H9 (cell line): Measurements from ENCODE around the gene ODAD3. TPM values are rescaled to one million over a fixed set of nuclear protein-coding genes. Genes with fewer than 3 reads are reported as not detected.
"Not testable (repeated sequence)": the region's sequence is repeated elsewhere in the genome, so short reads cannot be mapped to it uniquely, and the experiment has no call there.

Source experiments
- DNase-seq: peaks from one replicate; pipeline ENCODE4 v3.0.0-alpha.2; 2017
- H2AFZ ChIP-seq: one replicate; pipeline ENCODE4 v1.6.1; 2013; ENCODE audit warnings: mild to moderate bottlenecking, low read length, control low read depth, moderate library complexity
- H2AK5ac ChIP-seq: 2 replicates; pipeline ENCODE4 v1.6.1; 2013; ENCODE audit warnings: low read length, control low read depth, mixed read lengths; ENCODE audit not compliant: insufficient read length
- H2BK120ac ChIP-seq: one replicate; pipeline ENCODE4 v1.6.1; 2013; ENCODE audit warnings: low read depth, mild to moderate bottlenecking, low read length, control low read depth, inconsistent platforms; ENCODE audit not compliant: poor library complexity, severe bottlenecking
- H2BK12ac ChIP-seq: 2 replicates; pipeline ENCODE4 v1.6.1; 2013; ENCODE audit warnings: low read length, control low read depth, mixed read lengths, low read depth; ENCODE audit not compliant: insufficient read length
- H2BK15ac ChIP-seq: 2 replicates; pipeline ENCODE4 v1.6.1; 2013; ENCODE audit warnings: low read depth, low read length, control low read depth
- H2BK20ac ChIP-seq: one replicate; pipeline ENCODE4 v1.6.1; 2013; ENCODE audit warnings: low read depth, mild to moderate bottlenecking, low read length, control low read depth, inconsistent platforms; ENCODE audit not compliant: poor library complexity, severe bottlenecking
- H2BK5ac ChIP-seq: 2 replicates; pipeline ENCODE4 v1.6.1; 2013; ENCODE audit warnings: low read length, control low read depth, mixed read lengths; ENCODE audit not compliant: insufficient read length
- H3K14ac ChIP-seq: 2 replicates; pipeline ENCODE4 v1.6.1; 2013; ENCODE audit warnings: low read length, control low read depth; ENCODE audit not compliant: insufficient read depth
- H3K18ac ChIP-seq: 2 replicates; pipeline ENCODE4 v1.6.1; 2013; ENCODE audit warnings: low read depth, mild to moderate bottlenecking, mixed read lengths, low read length, control low read depth; ENCODE audit not compliant: insufficient read length
- H3K23ac ChIP-seq: 2 replicates; pipeline ENCODE4 v1.6.1; 2013; ENCODE audit warnings: low read length, control low read depth, mixed read lengths, low read depth; ENCODE audit not compliant: insufficient read length
- H3K23me2 ChIP-seq: 2 replicates; pipeline ENCODE4 v1.6.1; 2013; ENCODE audit warnings: low read depth, mild to moderate bottlenecking, mixed read lengths, low read length, control low read depth; ENCODE audit not compliant: insufficient read length, poor library complexity, severe bottlenecking
- H3K27ac ChIP-seq: 2 replicates; pipeline ENCODE4 v1.5.1; 2013; ENCODE audit warnings: low read length, control low read depth, mixed read lengths, low read depth; ENCODE audit not compliant: insufficient read length
- H3K27me3 ChIP-seq: 2 replicates; pipeline ENCODE4 v1.6.1; 2013; ENCODE audit warnings: low read length, control low read depth, inconsistent platforms; ENCODE audit not compliant: insufficient read depth
- H3K4ac ChIP-seq: 2 replicates; pipeline ENCODE4 v1.6.1; 2013; ENCODE audit warnings: low read depth, mild to moderate bottlenecking, control low read depth, inconsistent platforms, low read length, moderate library complexity
- H3K4me1 ChIP-seq: 2 replicates; pipeline ENCODE4 v1.6.1; 2013; ENCODE audit warnings: low read length, control low read depth, inconsistent platforms; ENCODE audit not compliant: insufficient read depth
- H3K4me2 ChIP-seq: 2 replicates; pipeline ENCODE4 v1.6.1; 2013; ENCODE audit warnings: low read length, control low read depth, mixed read lengths; ENCODE audit not compliant: insufficient read length, insufficient read depth
- H3K56ac ChIP-seq: 2 replicates; pipeline ENCODE4 v1.6.1; 2013; ENCODE audit warnings: low read depth, mild to moderate bottlenecking, mixed read lengths, low read length, control low read depth; ENCODE audit not compliant: insufficient read length
- H3K79me1 ChIP-seq: 2 replicates; pipeline ENCODE4 v1.6.1; 2013; ENCODE audit warnings: low read depth, mild to moderate bottlenecking, moderate library complexity, low read length, control low read depth, inconsistent platforms; ENCODE audit not compliant: insufficient read depth, poor library complexity, severe bottlenecking
- H3K79me2 ChIP-seq: 2 replicates; pipeline ENCODE4 v1.6.1; 2013; ENCODE audit warnings: low read length, control low read depth, inconsistent platforms; ENCODE audit not compliant: insufficient read depth
- H3K9ac ChIP-seq: 2 replicates; pipeline ENCODE4 v1.6.1; 2013; ENCODE audit warnings: low read length, control low read depth, mixed read lengths; ENCODE audit not compliant: insufficient read length; ENCODE audit errors: extremely low read depth
- H3K9me3 ChIP-seq: one replicate; pipeline ENCODE4 v1.6.1; 2013; ENCODE audit warnings: low read depth, low read length, inconsistent platforms; ENCODE audit not compliant: control insufficient read depth
- H3T11ph ChIP-seq: one replicate; pipeline ENCODE4 v1.6.1; 2013; ENCODE audit warnings: mild to moderate bottlenecking, low read length, control low read depth, inconsistent platforms
- H4K20me1 ChIP-seq: one replicate; pipeline ENCODE4 v1.6.1; 2013; ENCODE audit not compliant: control insufficient read depth, insufficient read length, insufficient read depth
- H4K5ac ChIP-seq: 2 replicates; pipeline ENCODE4 v1.6.1; 2013; ENCODE audit warnings: low read depth, mild to moderate bottlenecking, mixed read lengths, low read length, control low read depth; ENCODE audit not compliant: insufficient read length
- H4K8ac ChIP-seq: replicated peaks from 2 replicates; pipeline ENCODE4 v1.6.1; 2013; ENCODE audit warnings: low read length, control low read depth, mixed read lengths, low read depth; ENCODE audit not compliant: insufficient read length
- H4K91ac ChIP-seq: 2 replicates; pipeline ENCODE4 v1.6.1; 2013; ENCODE audit warnings: low read depth, mild to moderate bottlenecking, moderate library complexity, mixed read lengths, low read length, control low read depth; ENCODE audit not compliant: insufficient read length
- H3K27ac Mint-ChIP-seq, 3 experiments: 2 replicates in 2 of 3; 3 replicates in 1 of 3; pipeline ENCODE4 v1.8.0; 2020 to 2021; ENCODE audit warnings: mixed read lengths in 3 of 3, mild to moderate bottlenecking in 1 of 3, moderate library complexity in 1 of 3
- H3K27me3 Mint-ChIP-seq: 2 replicates; pipeline ENCODE4 v1.8.0; 2021; ENCODE audit warnings: low read depth, mild to moderate bottlenecking, moderate library complexity, mixed read lengths
- H3K36me3 Mint-ChIP-seq, 3 experiments: 2 replicates in 2 of 3; 3 replicates in 1 of 3; pipeline ENCODE4 v1.8.0; 2020 to 2021; ENCODE audit warnings: low read depth in 3 of 3, mixed read lengths in 3 of 3; ENCODE audit not compliant: insufficient read depth in 1 of 3
- H3K4me1 Mint-ChIP-seq, 2 experiments: 2 replicates each; pipeline ENCODE4 v1.8.0; 2020; ENCODE audit warnings: mixed read lengths in 2 of 2
- H3K4me3 Mint-ChIP-seq, 2 experiments: 2 replicates in 1 of 2; 3 replicates in 1 of 2; pipeline ENCODE4 v1.8.0; 2020 to 2021; ENCODE audit warnings: mild to moderate bottlenecking in 2 of 2, mixed read lengths in 2 of 2, moderate library complexity in 1 of 2
- H3K9me3 Mint-ChIP-seq, 2 experiments: 2 replicates in 1 of 2; 3 replicates in 1 of 2; pipeline ENCODE4 v1.8.0; 2020; ENCODE audit warnings: mild to moderate bottlenecking in 2 of 2, mixed read lengths in 2 of 2, moderate library complexity in 1 of 2
- WGBS: extraction: QIAGEN DNeasy Blood & Tissue Kit; methylation state at CpG from one replicate; pipeline ENCODE4 v1.1.7; 2013; ENCODE audit warnings: missing lambda C conversion rate, low lambda C conversion rate, mixed read lengths; ENCODE audit not compliant: insufficient read length; ENCODE audit errors: extremely low coverage; 5-methylcytosine and 5-hydroxymethylcytosine counted together
- total RNA-seq: library from RNA; stranded (reverse); gene quantifications from 2 replicates; pipeline ENCODE4 v1.2.1, GENCODE V29; 2021
- TF ChIP-seq, protein P1 (sequence below): fragments of 200-600 bp; sonication (generic); conservative IDR thresholded peaks from 3 replicates; pipeline ENCODE4 v1.8.0; 2021; ENCODE audit warnings: antibody characterized with exemption, mild to moderate bottlenecking

ODAD3 gene
- total RNA-seq, 1 experiment from 2014 or later = 2.5 TPM

DNA sequence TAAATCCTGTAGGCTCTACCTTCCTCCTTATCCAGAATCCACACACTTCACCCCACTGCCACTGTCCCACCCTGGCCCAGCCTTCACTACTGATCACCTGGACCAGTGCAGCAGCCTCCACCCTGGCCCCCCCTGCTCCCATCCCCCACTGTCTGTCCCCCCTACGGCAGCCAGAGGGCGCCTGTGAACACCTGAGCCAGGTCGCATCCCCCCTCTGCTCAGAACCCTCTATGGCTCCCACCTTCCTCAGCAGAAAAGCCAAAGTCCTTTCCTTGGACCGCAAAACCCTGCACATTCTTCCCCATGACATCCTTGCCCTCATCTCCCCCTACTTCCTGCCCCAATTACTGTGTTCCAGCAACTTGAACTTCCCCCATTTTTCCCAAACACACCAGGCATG, 25.3 kb upstream of the ODAD3 start:
- peaks cover 4% of the 10 kb centered on the region; the same call in 1 of the 2 replicates for H3K27me3 Mint-ChIP-seq
- no peak overlapping the region; a peak in 1 of 7 replicates for H3K27ac Mint-ChIP-seq
- no peak overlapping the region for H3K27ac ChIP-seq
- no peak overlapping the region for H4K5ac ChIP-seq
- H4K8ac ChIP-seq = no peak overlapping the region
- no peaks in the 10 kb centered on the region for H3K9me3 ChIP-seq
- H3K4me1 Mint-ChIP-seq = peaks cover 5 to 15% of the 10 kb centered on the region in 2 experiments; a peak in 3 of 4 replicates
- no peak overlapping the region for H3K4ac ChIP-seq
- peaks cover 5% of the 10 kb centered on the region; the same call in 1 of the 2 replicates for H3K4me1 ChIP-seq
- H3K4me3 Mint-ChIP-seq = no peak overlapping the region
- no peaks in the 10 kb centered on the region for H4K20me1 ChIP-seq
- H3K36me3 Mint-ChIP-seq = no peaks in the 10 kb centered on the region
- H3K56ac ChIP-seq = no peak overlapping the region
- no peak overlapping the region for H2BK12ac ChIP-seq
- no peaks in the 10 kb centered on the region for H3K23me2 ChIP-seq
- H3K4me2 ChIP-seq = no peak overlapping the region
- H3K23ac ChIP-seq = no peak overlapping the region
- H3K79me2 ChIP-seq = no peaks in the 10 kb centered on the region
- TF ChIP-seq, protein P1, sequence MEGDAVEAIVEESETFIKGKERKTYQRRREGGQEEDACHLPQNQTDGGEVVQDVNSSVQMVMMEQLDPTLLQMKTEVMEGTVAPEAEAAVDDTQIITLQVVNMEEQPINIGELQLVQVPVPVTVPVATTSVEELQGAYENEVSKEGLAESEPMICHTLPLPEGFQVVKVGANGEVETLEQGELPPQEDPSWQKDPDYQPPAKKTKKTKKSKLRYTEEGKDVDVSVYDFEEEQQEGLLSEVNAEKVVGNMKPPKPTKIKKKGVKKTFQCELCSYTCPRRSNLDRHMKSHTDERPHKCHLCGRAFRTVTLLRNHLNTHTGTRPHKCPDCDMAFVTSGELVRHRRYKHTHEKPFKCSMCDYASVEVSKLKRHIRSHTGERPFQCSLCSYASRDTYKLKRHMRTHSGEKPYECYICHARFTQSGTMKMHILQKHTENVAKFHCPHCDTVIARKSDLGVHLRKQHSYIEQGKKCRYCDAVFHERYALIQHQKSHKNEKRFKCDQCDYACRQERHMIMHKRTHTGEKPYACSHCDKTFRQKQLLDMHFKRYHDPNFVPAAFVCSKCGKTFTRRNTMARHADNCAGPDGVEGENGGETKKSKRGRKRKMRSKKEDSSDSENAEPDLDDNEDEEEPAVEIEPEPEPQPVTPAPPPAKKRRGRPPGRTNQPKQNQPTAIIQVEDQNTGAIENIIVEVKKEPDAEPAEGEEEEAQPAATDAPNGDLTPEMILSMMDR = peak; percentile 53
- H3K9me3 Mint-ChIP-seq = no peaks in the 10 kb centered on the region; a peak in 1 of 5 replicates
- H4K91ac ChIP-seq = no peak overlapping the region
- H2AK5ac ChIP-seq = no peak overlapping the region
- H2BK20ac ChIP-seq = no peak overlapping the region
- no peak overlapping the region for H3K14ac ChIP-seq
- H2BK15ac ChIP-seq = no peak overlapping the region
- H3K9ac ChIP-seq = no peak overlapping the region
- no peak overlapping the region for H3T11ph ChIP-seq
- H3K79me1 ChIP-seq = no peaks in the 10 kb centered on the region
- no peak for DNase-seq
- no CpG with 5 or more reads among the region's 4 CpGs for WGBS
- H2AFZ ChIP-seq = no peak overlapping the region
- H2BK5ac ChIP-seq = no peak overlapping the region
- no peak overlapping the region for H2BK120ac ChIP-seq
- no peaks in the 10 kb centered on the region for H3K27me3 ChIP-seq
- H3K18ac ChIP-seq = no peak overlapping the region

DNA sequence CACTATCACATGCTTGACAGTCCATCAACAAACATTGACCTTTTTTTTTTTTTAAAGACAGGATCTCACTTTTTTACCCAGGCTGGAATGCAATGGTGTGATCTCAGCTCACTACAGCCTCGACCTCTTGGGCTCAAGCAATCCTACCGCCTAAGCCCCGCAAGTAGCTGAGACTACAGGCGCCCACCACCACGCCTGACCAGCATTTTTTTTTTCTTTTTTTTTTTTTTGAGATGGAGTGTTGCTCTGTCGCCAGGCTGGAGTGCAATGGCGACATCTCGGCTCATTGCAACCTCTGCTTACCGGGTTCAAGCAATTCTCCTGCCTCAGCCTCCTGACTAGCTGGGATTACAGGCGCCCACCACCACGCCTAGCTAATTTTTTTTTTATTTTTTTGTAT, 24.0 kb upstream of the ODAD3 start:
- H3K4ac ChIP-seq, H4K8ac ChIP-seq, H3K4me3 Mint-ChIP-seq, H3T11ph ChIP-seq, H3K9me3 Mint-ChIP-seq, H2BK5ac ChIP-seq, H3K18ac ChIP-seq, H2BK12ac ChIP-seq, H3K23me2 ChIP-seq, H3K4me1 ChIP-seq, H3K9ac ChIP-seq, H3K27ac ChIP-seq, H4K20me1 ChIP-seq, H2BK120ac ChIP-seq, H3K23ac ChIP-seq, H3K27me3 Mint-ChIP-seq, H2BK20ac ChIP-seq, H4K5ac ChIP-seq, H3K56ac ChIP-seq, H3K79me1 ChIP-seq, H3K27ac Mint-ChIP-seq, DNase-seq, H3K36me3 Mint-ChIP-seq, H3K4me2 ChIP-seq, H2AFZ ChIP-seq, H3K79me2 ChIP-seq, H2AK5ac ChIP-seq, H3K9me3 ChIP-seq, H4K91ac ChIP-seq, H2BK15ac ChIP-seq, H3K14ac ChIP-seq, H3K27me3 ChIP-seq: not testable (repeated sequence)
- peaks cover 5 to 19% of the 10 kb centered on the region in 2 experiments; a peak in 3 of 4 replicates for H3K4me1 Mint-ChIP-seq
- no CpG with 5 or more reads among the region's 11 CpGs for WGBS
